GM18861 (cell line): Measurements from ENCODE around the gene PIGU.
"Not testable (repeated sequence)": the region's sequence is repeated elsewhere in the genome, so short reads cannot be mapped to it uniquely, and the experiment has no call there.

Source experiments
- ATAC-seq: cut with Tn5 transposase; IDR thresholded peaks from one replicate; pipeline ENCODE4 v1.9.1; 2021; ENCODE audit not compliant: unreplicated experiment

The PIGU gene

DNA sequence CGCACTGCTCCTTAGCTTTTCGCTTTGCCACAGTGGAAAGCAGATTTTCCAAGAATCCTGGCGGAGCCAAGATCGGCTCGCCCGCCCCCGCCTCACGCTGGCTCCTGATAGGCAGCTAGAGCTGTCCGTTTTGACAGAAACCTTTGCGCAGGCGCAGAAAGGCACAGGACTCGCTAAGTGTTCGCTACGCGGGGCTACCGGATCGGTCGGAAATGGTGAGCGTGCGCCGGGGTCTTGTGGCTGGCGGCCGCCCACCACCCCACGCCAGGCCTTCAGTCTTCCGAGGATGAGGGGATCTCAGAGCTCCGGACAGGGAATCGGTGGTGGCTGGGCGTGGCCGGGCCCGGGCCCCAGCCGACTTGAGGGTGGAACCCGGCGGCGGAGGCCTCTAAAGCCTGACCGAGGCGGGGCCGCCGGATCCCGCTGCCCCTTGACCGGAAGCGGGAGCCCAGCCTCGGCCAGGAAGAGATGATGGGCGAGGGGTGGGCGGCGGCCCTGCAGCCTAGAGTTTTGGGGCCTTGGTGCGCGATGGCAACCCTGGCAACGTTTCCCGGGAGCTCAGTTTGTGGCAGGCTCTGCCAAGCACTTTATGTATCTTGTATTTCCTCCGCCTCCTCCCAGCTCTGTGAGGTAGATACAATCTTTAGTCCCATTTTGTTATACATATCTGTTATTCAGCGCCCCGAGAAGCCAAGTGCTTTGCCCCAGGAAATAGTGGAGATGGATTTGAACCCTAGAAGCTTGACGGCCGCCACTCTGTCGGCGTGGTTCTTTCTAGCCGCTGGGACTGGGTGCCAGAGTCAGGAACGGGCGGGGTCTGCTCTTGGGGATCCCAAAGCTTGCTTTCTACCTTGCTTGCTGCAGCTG, 160.4 kb downstream of the PIGU start, which contains the start of gene DYNLRB1:
Gene DYNLRB1 (plus strand): TSS at position 176 of the 867 bp plus-strand sequence. CDS start 37 bp downstream, at position 213.
- ATAC-seq, result peak; percentile 63

GRCh38 chr20:34515484-34516246, 161.2 kb downstream of the PIGU start:
- ATAC-seq, result peak; percentile 36

DNA sequence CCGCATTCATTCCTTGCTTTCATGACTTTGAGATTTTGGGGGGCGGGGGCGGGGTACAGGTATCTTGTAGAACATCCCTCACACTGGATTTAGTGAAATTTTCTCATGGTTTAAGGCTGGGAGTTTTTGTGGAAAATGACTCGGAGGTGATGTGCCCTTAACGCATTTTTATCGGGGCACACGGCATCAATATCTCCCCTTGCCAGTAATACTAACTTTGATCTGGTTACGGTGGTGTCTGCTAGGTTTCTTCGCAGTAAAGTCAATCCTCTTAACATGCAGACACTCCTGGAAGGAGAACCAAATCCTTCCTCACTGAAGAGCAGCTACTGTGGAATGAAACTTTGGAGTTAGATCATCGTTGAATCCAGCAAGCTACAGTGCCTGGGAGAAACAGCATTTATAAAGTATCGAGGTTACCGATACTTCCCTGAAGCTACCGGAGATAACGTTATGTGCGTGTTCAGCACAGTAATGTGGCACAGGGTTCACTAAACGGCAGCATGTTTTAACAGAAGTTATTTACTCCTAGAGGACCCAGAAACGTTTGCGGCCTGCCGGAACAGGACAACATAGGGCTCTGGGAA, 161.9 kb downstream of the PIGU start:
- no peak for ATAC-seq

DNA sequence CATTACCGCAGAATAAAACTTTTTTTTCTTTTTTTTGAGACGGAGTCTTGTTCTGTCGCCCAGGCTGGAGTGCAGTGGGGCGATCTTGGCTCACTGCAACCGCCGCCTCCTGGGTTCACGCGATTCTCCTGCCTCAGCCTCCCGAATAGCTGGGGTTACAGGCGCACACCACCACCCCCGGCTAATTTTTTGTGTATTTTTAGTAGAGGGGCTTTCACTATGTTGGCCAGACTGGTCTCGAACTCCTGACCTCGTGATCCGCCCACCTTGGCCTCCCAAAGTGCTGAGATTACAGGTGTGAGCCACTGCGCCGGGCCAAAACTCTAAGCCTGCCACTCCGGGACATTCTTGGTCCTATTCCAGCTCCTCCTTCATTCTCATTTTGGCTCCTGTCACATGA, 162.9 kb downstream of the PIGU start:
- not testable (repeated sequence) for ATAC-seq

- no peak for ATAC-seq
Observed at GRCh38 chr20:34512955-34513419, 163.9 kb downstream of the PIGU start.

GRCh38 chr20:34512266-34512954, 164.5 kb downstream of the PIGU start:
- no peak for ATAC-seq

- no peak for ATAC-seq
Observed at GRCh38 chr20:34511891-34512265, 165.0 kb downstream of the PIGU start.

GRCh38 chr20:34510575-34510974, 166.3 kb downstream of the PIGU start:
- ATAC-seq, result no peak
